ENCODE data around the gene PALM.

DNA sequence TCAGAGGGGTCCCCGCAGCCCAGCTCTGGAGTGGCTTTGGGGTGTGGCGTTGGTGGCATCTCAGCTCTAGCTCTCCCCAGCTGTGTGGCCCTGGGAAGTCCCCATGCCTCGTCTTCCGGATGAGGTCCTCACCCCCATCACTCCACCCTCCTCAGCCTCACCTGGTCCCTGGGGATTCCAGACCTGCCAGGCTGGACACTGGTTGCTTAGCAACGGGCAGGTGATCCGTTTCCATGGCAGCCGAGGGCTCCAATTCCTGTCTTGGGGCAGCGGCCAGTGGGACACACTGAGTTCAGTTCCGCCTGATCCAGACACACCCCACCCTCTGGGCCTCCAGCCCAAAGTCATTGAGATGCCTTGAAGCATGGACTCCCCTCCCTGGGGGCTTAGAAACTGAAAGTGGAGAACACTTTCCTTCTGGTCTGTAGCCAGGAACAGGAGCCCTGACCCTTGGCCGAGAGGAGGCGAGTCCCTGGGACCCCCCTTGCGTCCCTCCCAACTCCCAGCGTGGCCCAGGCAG is 34.5 kb downstream of the PALM start:
- TF ChIP-seq, protein P1, sequence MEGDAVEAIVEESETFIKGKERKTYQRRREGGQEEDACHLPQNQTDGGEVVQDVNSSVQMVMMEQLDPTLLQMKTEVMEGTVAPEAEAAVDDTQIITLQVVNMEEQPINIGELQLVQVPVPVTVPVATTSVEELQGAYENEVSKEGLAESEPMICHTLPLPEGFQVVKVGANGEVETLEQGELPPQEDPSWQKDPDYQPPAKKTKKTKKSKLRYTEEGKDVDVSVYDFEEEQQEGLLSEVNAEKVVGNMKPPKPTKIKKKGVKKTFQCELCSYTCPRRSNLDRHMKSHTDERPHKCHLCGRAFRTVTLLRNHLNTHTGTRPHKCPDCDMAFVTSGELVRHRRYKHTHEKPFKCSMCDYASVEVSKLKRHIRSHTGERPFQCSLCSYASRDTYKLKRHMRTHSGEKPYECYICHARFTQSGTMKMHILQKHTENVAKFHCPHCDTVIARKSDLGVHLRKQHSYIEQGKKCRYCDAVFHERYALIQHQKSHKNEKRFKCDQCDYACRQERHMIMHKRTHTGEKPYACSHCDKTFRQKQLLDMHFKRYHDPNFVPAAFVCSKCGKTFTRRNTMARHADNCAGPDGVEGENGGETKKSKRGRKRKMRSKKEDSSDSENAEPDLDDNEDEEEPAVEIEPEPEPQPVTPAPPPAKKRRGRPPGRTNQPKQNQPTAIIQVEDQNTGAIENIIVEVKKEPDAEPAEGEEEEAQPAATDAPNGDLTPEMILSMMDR (IDR thresholded peaks at IDR 0.05): no peak
- no peak for TF ChIP-seq POLR2AphosphoS5 (IDR thresholded peaks at IDR 0.05; ENCODE audit: low read depth, low read length)
